Measurements from ENCODE around the gene VAV3. TPM values are rescaled to one million over a fixed set of nuclear protein-coding genes. Genes with fewer than 3 reads are reported as not detected.

Gene VAV3
- total RNA-seq, 1 experiment from 2014 or later, result 10.0 TPM

DNA sequence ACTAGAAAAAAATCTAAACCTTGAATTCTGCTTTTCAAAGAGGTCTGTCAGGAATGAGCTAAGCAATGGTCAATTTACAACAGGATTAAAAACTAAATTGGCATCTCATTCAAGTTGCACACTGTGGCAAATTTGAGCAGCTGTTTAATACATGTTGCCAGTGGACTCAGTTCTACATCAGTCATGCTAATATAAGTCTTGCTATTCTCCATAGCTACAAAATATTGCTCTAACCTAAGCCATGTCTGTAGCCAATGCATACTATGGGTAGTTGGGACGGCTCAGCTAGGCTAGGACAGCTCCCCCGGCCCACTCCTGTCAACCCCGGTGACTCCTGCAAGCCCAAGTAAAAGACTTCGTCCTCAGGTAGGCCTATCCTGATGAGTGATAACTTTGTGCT, 10.9 kb upstream of the VAV3 start:
- no peaks in the 10 kb centered on the region for H3K9me3 Mint-ChIP-seq
- H3K27ac Mint-ChIP-seq, result no peak overlapping the region
- no peaks in the 10 kb centered on the region for H3K27me3 Mint-ChIP-seq (ENCODE audit: low read depth)
- no peak for ATAC-seq
- no peak for DNase-seq (ENCODE audit: low spot score)
- ChIA-PET POLR2A (interaction anchor here (0.7 kb wide), 1 partner anchor 141 kb away, joined by 3 read pairs; no protein-coding TSS in a partner anchor), CTCF (interaction anchor here (0.7 to 1.4 kb wide), 3 partner anchors 10 to 194 kb away, joined by 3 read pairs; no protein-coding TSS in a partner anchor)
- no peak for TF ChIP-seq NFE2L1 (CRISPR knock-in tag; IDR thresholded peaks at IDR 0.05)
- TF ChIP-seq, protein P1, sequence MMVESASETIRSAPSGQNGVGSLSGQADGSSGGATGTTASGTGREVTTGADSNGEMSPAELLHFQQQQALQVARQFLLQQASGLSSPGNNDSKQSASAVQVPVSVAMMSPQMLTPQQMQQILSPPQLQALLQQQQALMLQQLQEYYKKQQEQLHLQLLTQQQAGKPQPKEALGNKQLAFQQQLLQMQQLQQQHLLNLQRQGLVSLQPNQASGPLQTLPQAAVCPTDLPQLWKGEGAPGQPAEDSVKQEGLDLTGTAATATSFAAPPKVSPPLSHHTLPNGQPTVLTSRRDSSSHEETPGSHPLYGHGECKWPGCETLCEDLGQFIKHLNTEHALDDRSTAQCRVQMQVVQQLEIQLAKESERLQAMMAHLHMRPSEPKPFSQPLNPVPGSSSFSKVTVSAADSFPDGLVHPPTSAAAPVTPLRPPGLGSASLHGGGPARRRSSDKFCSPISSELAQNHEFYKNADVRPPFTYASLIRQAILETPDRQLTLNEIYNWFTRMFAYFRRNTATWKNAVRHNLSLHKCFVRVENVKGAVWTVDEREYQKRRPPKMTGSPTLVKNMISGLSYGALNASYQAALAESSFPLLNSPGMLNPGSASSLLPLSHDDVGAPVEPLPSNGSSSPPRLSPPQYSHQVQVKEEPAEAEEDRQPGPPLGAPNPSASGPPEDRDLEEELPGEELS (CRISPR knock-in tag; IDR thresholded peaks at IDR 0.05), result no peak
- TF ChIP-seq, protein P2, sequence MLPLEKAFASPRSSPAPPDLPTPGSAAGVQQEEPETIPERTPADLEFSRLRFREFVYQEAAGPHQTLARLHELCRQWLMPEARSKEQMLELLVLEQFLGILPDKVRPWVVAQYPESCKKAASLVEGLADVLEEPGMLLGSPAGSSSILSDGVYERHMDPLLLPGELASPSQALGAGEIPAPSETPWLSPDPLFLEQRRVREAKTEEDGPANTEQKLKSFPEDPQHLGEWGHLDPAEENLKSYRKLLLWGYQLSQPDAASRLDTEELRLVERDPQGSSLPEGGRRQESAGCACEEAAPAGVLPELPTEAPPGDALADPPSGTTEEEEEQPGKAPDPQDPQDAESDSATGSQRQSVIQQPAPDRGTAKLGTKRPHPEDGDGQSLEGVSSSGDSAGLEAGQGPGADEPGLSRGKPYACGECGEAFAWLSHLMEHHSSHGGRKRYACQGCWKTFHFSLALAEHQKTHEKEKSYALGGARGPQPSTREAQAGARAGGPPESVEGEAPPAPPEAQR (CRISPR knock-in tag; IDR thresholded peaks at IDR 0.05), result no peak
- TF ChIP-seq ZNF263 (CRISPR knock-in tag; IDR thresholded peaks at IDR 0.05; ENCODE audit: low read depth), result no peak
- TF ChIP-seq, protein P3, sequence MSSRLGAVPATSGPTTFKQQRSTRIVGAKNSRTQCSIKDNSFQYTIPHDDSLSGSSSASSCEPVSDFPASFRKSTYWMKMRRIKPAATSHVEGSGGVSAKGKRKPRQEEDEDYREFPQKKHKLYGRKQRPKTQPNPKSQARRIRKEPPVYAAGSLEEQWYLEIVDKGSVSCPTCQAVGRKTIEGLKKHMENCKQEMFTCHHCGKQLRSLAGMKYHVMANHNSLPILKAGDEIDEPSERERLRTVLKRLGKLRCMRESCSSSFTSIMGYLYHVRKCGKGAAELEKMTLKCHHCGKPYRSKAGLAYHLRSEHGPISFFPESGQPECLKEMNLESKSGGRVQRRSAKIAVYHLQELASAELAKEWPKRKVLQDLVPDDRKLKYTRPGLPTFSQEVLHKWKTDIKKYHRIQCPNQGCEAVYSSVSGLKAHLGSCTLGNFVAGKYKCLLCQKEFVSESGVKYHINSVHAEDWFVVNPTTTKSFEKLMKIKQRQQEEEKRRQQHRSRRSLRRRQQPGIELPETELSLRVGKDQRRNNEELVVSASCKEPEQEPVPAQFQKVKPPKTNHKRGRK (CRISPR knock-in tag; IDR thresholded peaks at IDR 0.05; ENCODE audit: borderline replicate concordance), result no peak
- TF ChIP-seq, protein P4, sequence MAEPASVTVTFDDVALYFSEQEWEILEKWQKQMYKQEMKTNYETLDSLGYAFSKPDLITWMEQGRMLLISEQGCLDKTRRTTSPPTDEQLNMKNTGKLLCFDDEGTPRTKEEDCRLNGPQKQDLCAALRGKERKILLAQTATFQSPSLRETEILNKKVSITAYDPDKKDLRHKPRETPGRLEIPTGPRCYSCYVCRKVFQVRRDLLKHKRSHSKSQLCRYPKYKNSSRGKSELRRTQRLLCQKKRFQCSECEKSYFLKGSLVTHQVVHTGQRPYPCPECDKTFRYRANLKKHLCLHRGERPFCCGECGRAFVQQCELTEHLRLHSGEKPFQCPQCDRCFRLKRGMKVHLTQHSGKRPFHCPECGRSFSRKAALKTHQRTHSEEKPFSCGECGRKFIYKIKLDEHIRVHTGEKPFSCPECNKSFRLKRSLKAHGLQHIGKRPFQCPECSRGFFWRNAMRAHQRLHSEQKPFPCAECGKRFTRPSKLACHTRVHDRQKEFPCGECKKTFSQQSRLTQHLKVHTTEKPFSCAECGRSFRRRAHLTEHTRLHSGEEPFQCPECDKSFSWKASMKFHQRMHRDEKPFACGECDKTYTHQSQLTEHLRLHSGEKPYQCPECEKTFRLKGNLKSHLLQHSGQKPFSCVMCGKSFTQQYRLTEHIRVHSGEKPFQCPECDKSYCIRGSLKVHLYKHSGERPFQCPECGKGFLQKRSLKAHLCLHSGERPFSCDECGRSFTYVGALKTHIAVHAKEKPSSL (CRISPR knock-in tag; conservative IDR thresholded peaks at IDR 0.05), result no peak
- no peak for TF ChIP-seq SMAD4 (CRISPR knock-in tag; IDR thresholded peaks at IDR 0.05)
- TF ChIP-seq, protein P5, sequence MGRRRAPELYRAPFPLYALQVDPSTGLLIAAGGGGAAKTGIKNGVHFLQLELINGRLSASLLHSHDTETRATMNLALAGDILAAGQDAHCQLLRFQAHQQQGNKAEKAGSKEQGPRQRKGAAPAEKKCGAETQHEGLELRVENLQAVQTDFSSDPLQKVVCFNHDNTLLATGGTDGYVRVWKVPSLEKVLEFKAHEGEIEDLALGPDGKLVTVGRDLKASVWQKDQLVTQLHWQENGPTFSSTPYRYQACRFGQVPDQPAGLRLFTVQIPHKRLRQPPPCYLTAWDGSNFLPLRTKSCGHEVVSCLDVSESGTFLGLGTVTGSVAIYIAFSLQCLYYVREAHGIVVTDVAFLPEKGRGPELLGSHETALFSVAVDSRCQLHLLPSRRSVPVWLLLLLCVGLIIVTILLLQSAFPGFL (CRISPR knock-in tag; IDR thresholded peaks at IDR 0.05; ENCODE audit: borderline replicate concordance), result no peak
- TF ChIP-seq, protein P6, sequence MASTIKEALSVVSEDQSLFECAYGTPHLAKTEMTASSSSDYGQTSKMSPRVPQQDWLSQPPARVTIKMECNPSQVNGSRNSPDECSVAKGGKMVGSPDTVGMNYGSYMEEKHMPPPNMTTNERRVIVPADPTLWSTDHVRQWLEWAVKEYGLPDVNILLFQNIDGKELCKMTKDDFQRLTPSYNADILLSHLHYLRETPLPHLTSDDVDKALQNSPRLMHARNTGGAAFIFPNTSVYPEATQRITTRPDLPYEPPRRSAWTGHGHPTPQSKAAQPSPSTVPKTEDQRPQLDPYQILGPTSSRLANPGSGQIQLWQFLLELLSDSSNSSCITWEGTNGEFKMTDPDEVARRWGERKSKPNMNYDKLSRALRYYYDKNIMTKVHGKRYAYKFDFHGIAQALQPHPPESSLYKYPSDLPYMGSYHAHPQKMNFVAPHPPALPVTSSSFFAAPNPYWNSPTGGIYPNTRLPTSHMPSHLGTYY (CRISPR knock-in tag; IDR thresholded peaks at IDR 0.05), result no peak
- TF ChIP-seq NR2C2 (CRISPR knock-in tag; IDR thresholded peaks at IDR 0.05), result no peak
- no peak for TF ChIP-seq GRHL2 (CRISPR knock-in tag; IDR thresholded peaks at IDR 0.05; ENCODE audit: insufficient replicate concordance, severe bottlenecking)
- TF ChIP-seq, protein P7, sequence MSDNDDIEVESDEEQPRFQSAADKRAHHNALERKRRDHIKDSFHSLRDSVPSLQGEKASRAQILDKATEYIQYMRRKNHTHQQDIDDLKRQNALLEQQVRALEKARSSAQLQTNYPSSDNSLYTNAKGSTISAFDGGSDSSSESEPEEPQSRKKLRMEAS (CRISPR knock-in tag; IDR thresholded peaks at IDR 0.05), result no peak
- TF ChIP-seq, protein P8, sequence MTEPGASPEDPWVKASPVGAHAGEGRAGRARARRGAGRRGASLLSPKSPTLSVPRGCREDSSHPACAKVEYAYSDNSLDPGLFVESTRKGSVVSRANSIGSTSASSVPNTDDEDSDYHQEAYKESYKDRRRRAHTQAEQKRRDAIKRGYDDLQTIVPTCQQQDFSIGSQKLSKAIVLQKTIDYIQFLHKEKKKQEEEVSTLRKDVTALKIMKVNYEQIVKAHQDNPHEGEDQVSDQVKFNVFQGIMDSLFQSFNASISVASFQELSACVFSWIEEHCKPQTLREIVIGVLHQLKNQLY (CRISPR knock-in tag; IDR thresholded peaks at IDR 0.05), result no peak
- TF ChIP-seq, protein P9, sequence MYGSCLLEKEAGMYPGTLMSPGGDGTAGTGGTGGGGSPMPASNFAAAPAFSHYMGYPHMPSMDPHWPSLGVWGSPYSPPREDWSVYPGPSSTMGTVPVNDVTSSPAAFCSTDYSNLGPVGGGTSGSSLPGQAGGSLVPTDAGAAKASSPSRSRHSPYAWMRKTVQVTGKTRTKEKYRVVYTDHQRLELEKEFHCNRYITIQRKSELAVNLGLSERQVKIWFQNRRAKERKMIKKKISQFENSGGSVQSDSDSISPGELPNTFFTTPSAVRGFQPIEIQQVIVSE (CRISPR knock-in tag; IDR thresholded peaks at IDR 0.05; ENCODE audit: borderline replicate concordance), result no peak
- TF ChIP-seq JAZF1 (CRISPR knock-in tag; IDR thresholded peaks at IDR 0.05), result no peak
- no peak for TF ChIP-seq FOXK1 (CRISPR knock-in tag; IDR thresholded peaks at IDR 0.05)
- no peak overlapping the region for H3K4me3 Mint-ChIP-seq
- H3K4me1 Mint-ChIP-seq, result no peaks in the 10 kb centered on the region
- H3K36me3 Mint-ChIP-seq, result no peaks in the 10 kb centered on the region

Data from WTC11 (cell line).